Endothelial cell (in vitro differentiated cells): ENCODE data around the gene TARS2. TPM values are rescaled to one million over a fixed set of nuclear protein-coding genes. Genes with fewer than 3 reads are reported as not detected.

Experiments used
- DNase-seq: peaks from one replicate; pipeline ENCODE4 v3.0.0; 2021; ENCODE audit warnings: low spot score
- H3K27ac Mint-ChIP-seq: one replicate; pipeline ENCODE4 v1.8.0; 2021; ENCODE audit warnings: mixed read lengths, inconsistent platforms; ENCODE audit not compliant: unreplicated experiment
- H3K27me3 Mint-ChIP-seq: one replicate; pipeline ENCODE4 v1.8.0; 2021; ENCODE audit warnings: mild to moderate bottlenecking, moderate library complexity, mixed read lengths, inconsistent platforms; ENCODE audit not compliant: unreplicated experiment
- H3K36me3 Mint-ChIP-seq: one replicate; pipeline ENCODE4 v1.8.0; 2021; ENCODE audit warnings: mild to moderate bottlenecking, low read depth, mixed read lengths, inconsistent platforms; ENCODE audit not compliant: unreplicated experiment
- H3K4me1 Mint-ChIP-seq: one replicate; pipeline ENCODE4 v1.8.0; 2021; ENCODE audit warnings: mild to moderate bottlenecking, mixed read lengths, inconsistent platforms; ENCODE audit not compliant: unreplicated experiment
- H3K4me3 Mint-ChIP-seq: one replicate; pipeline ENCODE4 v1.8.0; 2021; ENCODE audit warnings: mild to moderate bottlenecking, mixed read lengths, inconsistent platforms; ENCODE audit not compliant: unreplicated experiment
- H3K9me3 Mint-ChIP-seq: one replicate; pipeline ENCODE4 v1.8.0; 2021; ENCODE audit warnings: mixed read lengths, inconsistent platforms; ENCODE audit not compliant: unreplicated experiment
- CTCF ChIP-seq: fragments of 200-600 bp; sonication (generic); IDR thresholded peaks from one replicate; pipeline ENCODE4 v1.5.0; 2021; ENCODE audit warnings: antibody characterized with exemption; ENCODE audit not compliant: unreplicated experiment
- total RNA-seq: library from RNA; stranded (reverse); fragmentation: NEBNext Ultra II Directional; extraction: Animal tissue kit (Norgen Biotek cat#: 25700); gene quantifications from one replicate; pipeline ENCODE4 v1.2.1, GENCODE V29; 2021; ENCODE audit not compliant: unreplicated experiment

TARS2 gene
- total RNA-seq, 1 donor from 2014 or later, result 16.6 TPM

DNA sequence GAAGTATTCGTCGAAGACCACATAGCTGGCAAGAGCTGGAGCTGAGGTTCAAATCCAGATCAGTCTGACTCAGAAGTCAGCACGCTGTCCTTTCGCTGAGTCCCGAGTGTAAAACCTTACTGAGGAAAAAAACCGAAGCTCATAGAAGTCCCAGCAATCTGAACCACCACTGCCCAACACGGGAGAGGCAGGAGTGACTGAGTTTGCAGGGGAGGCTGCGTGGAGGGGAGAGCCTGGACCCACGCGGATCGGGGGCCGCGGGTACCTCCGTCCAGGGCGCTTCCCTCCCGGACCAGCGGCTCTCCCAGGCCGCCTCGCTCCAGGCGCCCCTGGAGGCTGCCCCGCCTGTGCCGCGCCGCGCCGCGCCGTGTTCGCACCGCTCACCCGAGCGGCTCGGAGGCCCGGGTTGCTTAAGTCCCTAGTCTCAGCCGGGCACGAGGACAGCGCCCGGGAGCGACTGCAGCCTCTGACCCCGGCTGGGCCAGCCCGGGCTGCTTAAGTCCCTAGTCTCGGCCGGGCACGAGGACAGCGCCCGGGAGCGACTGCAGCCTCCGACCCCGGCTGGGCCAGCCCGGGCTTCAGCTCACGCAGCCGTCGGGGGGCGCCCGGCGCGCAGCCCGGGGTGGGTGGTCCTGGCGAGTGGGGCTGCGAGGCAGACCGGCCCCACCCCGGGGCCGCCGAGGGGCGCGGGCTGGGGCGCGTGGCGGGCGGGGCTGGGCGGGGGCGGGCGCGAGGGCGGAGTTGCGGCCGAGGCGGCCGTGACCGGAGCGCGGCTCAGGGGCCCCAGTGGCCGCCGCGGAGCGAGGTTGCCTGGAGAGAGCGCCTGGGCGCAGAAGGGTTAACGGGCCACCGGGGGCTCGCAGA, 61.6 kb downstream of the TARS2 start, which contains the start of gene ADAMTSL4:
TSS of gene ADAMTSL4 (plus strand) at position 777 of the 864 bp plus-strand sequence. CDS start 2,881 bp downstream, outside the sequence.
- peaks cover 3% of the 10 kb centered on the region for H3K4me1 Mint-ChIP-seq
- H3K36me3 Mint-ChIP-seq, result no peaks in the 10 kb centered on the region
- DNase-seq, result peak; percentile 68
- H3K27ac Mint-ChIP-seq, result no peak within 1 kb of the TSS
- H3K9me3 Mint-ChIP-seq, result no peaks in the 10 kb centered on the region
- peak within 1 kb of the TSS; percentile 79 for H3K4me3 Mint-ChIP-seq
- H3K27me3 Mint-ChIP-seq, result peaks cover 19% of the 10 kb centered on the region
- no peak for TF ChIP-seq CTCF

DNA sequence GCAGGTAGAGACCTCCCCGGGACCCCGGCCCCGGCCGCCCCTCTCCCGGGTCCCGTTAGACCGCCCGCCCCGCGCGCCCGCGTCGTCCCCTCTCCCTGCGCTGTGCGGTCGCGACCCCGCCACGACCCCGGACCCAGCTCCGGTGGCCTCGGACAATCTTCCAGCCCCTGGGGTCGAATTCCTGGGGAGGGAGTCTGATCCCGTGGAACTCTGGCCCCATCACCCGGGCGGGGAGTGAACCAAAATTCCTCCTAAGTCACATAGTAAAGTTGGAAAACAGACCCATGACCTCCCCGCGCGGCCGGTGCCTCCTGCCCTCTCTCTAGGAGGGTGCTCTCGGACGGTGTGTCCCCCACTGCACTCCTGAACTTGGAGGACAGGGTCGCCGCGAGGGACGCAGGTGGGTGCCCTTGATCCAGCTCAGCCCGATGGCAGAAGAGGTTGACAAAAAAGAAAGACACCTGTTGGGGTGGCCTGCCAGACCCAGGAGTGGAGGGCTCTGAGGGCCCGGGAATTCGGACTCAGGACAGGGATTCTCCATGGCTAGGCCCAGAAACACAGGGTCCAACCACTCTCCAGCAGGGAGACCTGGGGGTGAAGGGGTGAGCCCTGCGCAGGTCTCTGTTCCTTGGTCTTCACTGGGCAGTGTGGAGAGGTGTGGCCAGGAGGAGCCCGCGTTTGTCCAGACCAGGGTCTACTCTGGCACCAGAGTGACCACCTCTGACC, 62.4 kb downstream of the TARS2 start:
- DNase-seq, result no peak
- Mint-ChIP-seq H3K4me1 (peaks cover 3% of the 10 kb centered on the region), H3K27ac (no peak overlapping the region), H3K36me3 (no peaks in the 10 kb centered on the region), H3K9me3 (no peaks in the 10 kb centered on the region), H3K4me3 (peak overlapping the region; percentile 79), H3K27me3 (peaks cover 21% of the 10 kb centered on the region)
- TF ChIP-seq CTCF, result no peak

DNA sequence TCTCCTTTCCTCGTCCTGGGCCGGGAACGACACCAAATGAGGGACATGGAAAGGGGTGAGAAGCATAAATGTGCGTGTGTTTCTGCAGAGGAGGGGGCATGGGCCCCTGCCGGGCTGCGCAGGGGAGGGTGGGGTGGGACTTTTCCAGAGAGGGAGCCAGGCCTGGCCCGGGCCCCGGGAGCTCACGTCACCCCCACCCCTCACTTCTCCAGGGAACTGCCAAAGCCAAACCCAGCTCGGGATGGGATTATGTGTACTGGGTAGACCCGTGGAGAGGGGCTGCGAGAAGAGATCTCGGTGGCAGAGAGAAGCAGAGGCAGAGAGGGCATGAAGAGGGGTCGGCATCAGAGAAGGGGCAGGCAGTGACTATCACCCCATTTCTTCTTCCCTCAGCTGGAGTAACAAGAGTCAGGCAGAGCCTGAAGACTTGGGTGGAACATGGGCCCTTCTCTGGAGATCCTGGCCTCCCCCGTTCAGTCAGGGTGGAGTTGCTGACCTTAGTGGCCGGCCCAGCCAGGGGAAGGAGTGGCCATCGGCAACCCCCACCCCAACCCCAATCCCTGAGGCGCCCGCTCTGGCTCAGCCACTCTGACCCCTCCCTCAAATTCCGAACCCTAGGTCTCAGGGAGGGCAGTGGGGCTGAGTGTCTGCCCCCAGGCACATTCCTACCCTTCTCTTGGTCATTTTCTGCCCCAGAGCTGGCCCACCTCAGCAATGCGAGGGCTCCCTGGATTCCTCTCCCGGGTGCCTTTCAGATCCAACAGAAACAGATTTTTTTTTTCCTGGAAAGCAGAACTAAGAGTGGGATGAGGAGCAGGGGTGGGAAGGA, 63.2 kb downstream of the TARS2 start:
- H3K4me1 Mint-ChIP-seq, result peaks cover 3% of the 10 kb centered on the region
- H3K27ac Mint-ChIP-seq, result no peak overlapping the region
- no peak overlapping the region for H3K4me3 Mint-ChIP-seq
- H3K9me3 Mint-ChIP-seq, result no peaks in the 10 kb centered on the region
- H3K27me3 Mint-ChIP-seq, result peaks cover 22% of the 10 kb centered on the region
- no peak for TF ChIP-seq CTCF
- H3K36me3 Mint-ChIP-seq, result peaks cover 2% of the 10 kb centered on the region
- DNase-seq, result no peak

DNA sequence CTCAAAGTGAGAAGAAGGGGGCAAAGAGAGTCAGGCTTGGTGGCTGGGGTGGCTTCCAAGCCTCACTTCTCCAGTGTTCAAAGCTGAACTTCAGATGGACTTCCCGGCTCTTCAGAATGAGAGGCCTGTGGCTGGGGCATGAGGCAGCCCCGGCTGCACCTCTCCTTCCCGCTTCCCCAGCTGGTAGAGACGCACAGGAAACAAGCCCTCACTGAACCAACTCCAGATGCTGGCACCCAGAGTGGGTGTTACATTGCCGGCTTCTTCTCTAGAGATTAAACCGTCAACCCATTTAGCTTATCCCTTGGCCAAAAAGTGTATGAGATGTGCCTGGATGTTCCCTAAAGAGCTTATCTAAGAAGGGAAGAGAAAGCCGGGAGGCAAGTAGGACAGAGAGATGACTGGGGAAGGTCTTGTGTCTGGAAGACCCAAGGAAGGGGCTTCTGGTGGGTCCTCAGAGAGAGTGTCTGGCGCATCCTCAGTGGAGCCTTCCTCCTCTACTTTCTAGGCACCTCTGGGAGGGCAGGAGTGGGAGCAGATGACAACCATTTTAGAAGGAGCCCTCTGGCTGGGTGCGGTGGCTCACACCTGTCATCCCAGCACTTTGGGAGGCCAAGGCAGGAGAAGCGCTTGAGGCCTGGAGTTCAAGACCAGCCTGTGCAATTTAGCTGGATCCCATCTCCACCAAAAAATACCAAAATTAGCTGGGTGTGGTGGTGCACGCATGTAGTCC, 64.0 kb downstream of the TARS2 start:
- H3K9me3 Mint-ChIP-seq, result no peaks in the 10 kb centered on the region
- H3K27me3 Mint-ChIP-seq, result peaks cover 22% of the 10 kb centered on the region
- no peak for TF ChIP-seq CTCF
- no peak for DNase-seq
- no peak overlapping the region for H3K4me3 Mint-ChIP-seq
- peaks cover 5% of the 10 kb centered on the region for H3K36me3 Mint-ChIP-seq
- H3K4me1 Mint-ChIP-seq, result peaks cover 3% of the 10 kb centered on the region
- H3K27ac Mint-ChIP-seq, result no peak overlapping the region
